Thyroid gland (tissue), 4 donors: ENCODE data around the gene GLTP.

Source experiments
- CTCF ChIP-seq, 6 experiments: fragments of 200-600 bp in 3 of 6; fragments of 450-650 bp in 3 of 6; sonication (generic) in 3 of 6; IDR thresholded peaks; one replicate each; pipeline ENCODE4 v1.5.1; 2016 to 2019; ENCODE audit warnings: antibody characterized with exemption in 6 of 6, mild to moderate bottlenecking in 2 of 6, inconsistent platforms in 1 of 6, moderate library complexity in 1 of 6
- POLR2A ChIP-seq, 2 donors: fragments of 450-650 bp; IDR thresholded peaks; one replicate each; pipeline ENCODE4 v1.6.1; 2017; ENCODE audit warnings: antibody characterized with exemption in 2 of 2, mild to moderate bottlenecking in 2 of 2, moderate library complexity in 1 of 2

GRCh38 chr12:109923481-109924245 is 43.3 kb upstream of the GLTP start:
- no peak for TF ChIP-seq CTCF (IDR thresholded peaks at IDR 0.05)
- TF ChIP-seq POLR2A (IDR thresholded peaks at IDR 0.05): no peak
